Measurements from ENCODE around the gene ENTHD1.

Gene ENTHD1

GRCh38 chr22:39847477-39847876, 46.1 kb downstream of the ENTHD1 start:
- no peak for TF ChIP-seq CTCF (IDR thresholded peaks at IDR 0.05)

GRCh38 chr22:39845529-39845928, 48.0 kb downstream of the ENTHD1 start:
- TF ChIP-seq CTCF (IDR thresholded peaks at IDR 0.05): no peak

DNA sequence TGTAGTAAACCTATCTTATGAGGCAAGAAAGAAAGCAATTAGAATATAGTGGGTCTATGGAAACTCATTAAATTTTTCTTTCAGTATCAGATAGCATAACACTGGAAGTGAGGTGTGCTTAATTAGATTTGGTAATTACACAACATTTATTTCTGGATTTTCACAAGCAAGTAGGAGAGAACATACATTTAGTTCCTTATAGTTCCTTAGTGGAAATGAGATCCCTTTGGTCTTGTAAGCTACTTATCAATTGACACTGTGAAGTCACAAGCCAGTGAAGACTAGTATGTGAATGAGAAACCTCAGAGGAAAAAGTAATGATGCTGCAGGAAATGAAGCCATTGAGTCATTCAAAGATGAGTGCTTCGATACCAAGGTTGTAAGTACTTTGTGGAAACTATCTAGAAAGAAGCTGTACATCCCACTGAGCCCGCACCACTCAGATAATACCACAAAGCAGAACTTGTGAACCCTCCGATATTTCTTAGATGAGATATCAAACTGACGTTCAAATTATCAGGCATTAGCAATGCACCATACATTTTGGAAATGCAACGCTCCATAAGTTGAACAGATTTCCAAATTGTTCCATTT, 53.5 kb downstream of the ENTHD1 start:
- TF ChIP-seq CTCF (IDR thresholded peaks at IDR 0.05): no peak

DNA sequence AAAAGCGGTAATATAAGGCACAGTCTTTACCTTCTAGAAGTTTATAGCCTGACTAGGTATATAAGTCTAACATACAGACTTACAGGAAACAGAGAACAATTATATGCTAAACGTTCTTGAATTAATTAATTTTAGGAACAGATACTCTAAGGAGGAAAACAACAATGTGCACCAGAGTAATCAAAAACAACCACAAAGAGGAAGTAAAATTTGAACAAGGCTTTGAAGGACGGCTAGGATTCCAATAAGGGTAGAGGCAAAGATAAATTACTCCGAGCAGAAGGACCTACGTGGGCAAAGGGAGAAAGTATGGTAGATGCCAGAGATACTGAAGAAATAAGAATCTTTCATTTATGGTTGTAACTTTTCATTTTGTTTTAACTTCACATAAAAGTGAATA, 54.4 kb downstream of the ENTHD1 start:
- TF ChIP-seq CTCF (IDR thresholded peaks at IDR 0.05): no peak

DNA sequence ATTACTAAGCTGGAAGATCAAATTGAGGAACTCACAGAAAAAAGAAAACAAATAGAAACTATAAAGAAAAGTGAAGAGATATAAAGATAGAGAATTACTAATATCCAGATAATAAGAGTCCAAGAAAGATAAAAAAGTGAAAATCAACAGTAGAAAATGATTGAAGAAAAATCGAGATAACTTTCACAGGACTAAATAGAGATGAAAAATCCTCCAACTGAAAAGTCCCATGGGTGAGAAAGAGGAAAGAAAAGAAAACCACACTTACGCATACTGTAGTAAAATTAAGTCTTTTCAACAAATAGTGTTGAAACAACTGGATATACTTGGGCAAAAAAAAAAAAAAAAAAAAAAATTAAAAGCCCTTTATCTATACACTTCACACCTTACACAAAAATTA, 60.0 kb downstream of the ENTHD1 start:
- TF ChIP-seq CTCF (IDR thresholded peaks at IDR 0.05): no peak

DNA sequence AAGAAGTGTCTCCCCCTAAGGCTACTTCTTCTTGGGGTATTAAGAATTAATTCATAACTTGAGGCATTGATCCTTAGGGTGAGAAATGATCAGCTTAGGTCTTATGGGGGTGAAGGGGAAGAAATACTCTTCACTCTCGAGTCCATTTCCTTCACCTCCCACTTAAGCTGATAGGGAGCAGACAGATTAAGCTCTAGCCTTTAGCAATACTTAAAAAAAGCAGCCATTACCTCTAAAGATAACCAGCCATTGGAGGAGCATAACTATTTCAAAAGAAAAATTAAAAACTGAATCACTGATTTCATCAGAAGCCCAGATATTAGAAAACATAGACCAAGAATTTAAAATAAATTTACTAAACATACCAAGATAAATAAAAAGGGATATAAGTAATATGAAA, 60.5 kb downstream of the ENTHD1 start:
- TF ChIP-seq CTCF (IDR thresholded peaks at IDR 0.05): no peak

DNA sequence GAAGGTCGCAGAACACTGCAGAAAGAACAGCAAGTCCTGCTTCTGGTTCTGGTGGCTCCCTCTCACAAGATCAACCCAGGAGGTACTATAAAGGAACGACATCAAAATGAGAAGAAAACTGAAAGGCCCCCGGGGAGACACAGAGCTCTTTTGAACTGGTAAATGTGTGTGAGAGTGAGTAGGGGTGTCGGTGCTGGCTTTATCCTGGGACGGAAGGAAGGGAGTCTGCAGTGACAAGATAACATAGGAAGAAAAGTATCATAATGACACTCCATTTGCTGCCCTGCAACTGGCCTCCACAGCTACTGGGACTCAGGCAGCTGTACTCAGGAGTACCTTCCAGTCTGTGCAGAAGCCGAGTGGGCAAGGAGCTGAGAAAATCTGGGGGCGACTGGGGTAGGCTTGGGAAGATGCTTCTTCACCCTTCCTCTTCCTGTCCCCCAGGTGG, 60.9 kb downstream of the ENTHD1 start:
- TF ChIP-seq CTCF (IDR thresholded peaks at IDR 0.05): no peak

DNA sequence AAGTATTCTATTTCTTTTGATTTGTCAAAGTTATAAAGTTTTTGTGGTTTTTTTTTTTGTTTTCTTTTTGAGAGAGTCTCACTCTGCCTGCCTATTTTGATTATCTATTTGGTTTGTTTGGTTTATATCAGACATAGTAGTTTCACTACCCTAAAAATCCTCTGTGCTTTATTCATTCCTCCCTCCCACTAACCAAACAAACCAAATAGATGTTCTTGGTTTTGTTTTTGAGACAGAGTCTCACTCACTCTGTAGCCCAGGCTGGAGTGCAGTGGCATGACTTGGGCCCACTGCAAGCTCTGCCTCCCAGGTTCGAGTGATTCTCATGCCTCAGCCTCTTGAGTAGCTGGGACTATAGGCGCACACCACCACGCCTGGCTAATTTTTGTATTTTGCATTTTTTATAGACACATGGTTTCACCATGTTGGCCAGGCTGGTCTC, 67.9 kb downstream of the ENTHD1 start:
- TF ChIP-seq CTCF (IDR thresholded peaks at IDR 0.05): no peak
